ENCODE results near the gene PTOV1.

DNA sequence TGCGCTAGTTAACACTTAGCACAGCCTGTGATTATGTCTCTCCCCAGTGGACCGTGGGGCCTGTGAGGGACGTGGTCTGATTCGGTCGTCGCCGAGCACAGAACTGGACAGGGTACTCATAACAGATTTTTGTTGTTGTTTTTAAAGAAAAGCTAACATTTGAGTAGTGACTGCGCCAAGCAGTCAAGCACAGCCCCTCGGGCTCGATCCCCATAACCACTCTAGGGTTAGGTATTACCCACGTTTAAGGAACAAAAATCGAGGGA is 805 bp upstream of the PTOV1 start:
- no peak for TF ChIP-seq POLR2A (IDR thresholded peaks at IDR 0.05)
- no peak for TF ChIP-seq CTCF (IDR thresholded peaks at IDR 0.05)
